Germinal center (tissue), 1 donor: Measurements from ENCODE around the gene TXNL4B.
A peak's percentile ranks its signal among the peaks of the same experiment; 100 is the strongest.

Experiments
- DNase-seq: peaks from one replicate; pipeline ENCODE4 v3.0.0; 2012; ENCODE audit warnings: mixed read lengths, low spot score

TXNL4B gene

GRCh38 chr16:72093448-72094265 lies at the start of gene TXNL4B, which contains the start of gene DHX38:
Gene TXNL4B, minus strand, starts transcription at chr16:72093620. Its CDS starts 2,871 bp downstream, at chr16:72090749.
Gene DHX38, plus strand, starts transcription at chr16:72093847. Its CDS starts 2,311 bp downstream, at chr16:72096158.
- peak; percentile 97 for DNase-seq

GRCh38 chr16:72142476-72142875 lies 49.1 kb upstream of the TXNL4B start:
- DNase-seq: no peak

DNA sequence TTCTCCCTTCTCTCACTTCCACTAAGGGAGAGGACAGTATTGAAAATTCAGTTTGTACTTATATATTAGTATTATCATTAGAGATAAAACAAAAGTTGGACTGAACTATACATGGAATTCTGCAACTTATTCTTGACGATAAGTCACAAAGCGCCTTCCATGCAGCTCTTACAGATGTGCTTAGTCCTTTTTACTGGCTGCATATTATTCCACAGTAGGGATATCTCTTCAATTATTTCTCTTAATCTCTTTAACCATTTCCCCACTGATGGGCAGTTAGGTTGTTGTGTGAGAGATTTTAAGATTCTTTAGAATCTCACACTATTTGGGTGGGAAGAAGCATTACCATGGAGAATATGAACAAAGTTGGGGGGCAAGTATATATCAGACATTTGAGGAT lies 46.5 kb upstream of the TXNL4B start:
- DNase-seq: no peak

GRCh38 chr16:72138064-72138572 lies 44.7 kb upstream of the TXNL4B start:
- no peak for DNase-seq

DNA sequence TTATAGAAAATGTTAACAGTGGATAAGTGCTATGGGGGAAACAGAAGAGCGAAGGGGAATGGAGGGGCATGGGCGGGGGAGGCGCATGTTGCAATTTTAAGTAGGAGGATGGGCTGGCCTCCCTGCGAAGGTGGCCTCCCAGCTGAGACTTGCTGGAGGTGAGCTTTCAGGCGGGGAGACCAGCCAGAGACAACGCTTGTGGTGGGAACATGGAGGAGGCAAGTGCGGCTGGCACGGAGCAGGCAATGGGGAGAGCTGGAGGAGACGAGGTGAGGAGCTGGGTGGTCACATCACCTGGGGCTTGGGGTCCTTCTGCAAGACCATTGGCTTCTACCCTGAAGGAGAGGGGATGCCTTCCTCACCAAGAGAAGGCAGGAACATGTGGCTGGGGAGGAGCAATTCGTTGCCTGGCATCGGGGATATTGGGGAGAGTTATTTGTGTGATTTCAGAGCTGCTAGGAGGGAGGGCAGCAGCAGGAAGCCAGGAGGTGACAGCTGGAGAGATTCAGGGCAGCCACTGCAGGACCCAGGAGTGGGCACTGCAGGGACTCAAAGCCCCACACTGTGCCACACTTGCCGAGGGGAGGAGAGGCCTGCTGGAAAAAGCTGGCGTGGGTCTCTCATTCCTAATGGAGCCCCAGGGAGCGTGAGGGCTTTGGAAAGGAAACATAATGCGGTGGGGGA lies 44.1 kb upstream of the TXNL4B start:
- no peak for DNase-seq

DNA sequence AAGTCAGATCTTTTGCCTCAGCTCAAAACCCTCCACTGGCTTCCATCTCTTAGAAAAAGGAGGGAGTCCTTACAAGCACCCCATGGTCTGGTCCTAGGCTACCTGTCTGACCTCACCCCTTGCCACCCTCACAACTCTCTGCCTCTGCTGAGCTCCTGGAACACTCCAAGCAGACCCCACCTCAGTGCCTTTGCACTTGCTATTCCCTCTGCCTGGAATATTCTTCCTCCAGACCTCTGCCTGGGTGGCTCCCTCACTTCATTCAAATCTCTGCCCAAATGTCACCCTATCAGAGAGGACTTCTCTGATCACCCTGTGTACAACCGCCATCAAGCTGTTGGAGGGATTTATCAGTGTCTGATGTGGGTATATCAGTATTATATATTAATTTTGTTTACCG lies 41.1 kb upstream of the TXNL4B start:
- no peak for DNase-seq

DNA sequence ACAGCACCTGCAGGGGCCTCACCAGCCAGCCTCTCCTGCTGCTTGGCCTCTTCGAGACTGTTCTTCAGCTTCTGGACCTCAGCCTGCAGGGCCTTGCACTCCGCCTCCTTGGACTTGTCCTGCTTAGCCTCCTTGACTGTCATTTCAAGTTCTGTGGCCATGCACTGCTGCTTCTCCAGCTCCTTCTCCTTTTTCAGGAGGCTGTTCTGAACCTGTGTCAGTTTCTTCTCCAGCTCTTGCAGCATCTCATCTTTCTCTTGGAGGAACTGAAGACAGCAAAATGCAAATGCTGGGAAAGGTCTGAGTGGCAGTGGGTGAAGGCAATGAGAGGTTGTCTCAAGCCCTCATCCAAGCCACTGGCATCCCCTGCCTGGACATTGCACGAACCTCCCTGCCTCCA lies 39.3 kb upstream of the TXNL4B start:
- no peak for DNase-seq

- no peak for DNase-seq
These were observed 37.6 kb upstream of the TXNL4B start for GRCh38 chr16:72131036-72131435.

- DNase-seq: no peak
These were observed 36.7 kb upstream of the TXNL4B start for GRCh38 chr16:72129976-72130656.

DNA sequence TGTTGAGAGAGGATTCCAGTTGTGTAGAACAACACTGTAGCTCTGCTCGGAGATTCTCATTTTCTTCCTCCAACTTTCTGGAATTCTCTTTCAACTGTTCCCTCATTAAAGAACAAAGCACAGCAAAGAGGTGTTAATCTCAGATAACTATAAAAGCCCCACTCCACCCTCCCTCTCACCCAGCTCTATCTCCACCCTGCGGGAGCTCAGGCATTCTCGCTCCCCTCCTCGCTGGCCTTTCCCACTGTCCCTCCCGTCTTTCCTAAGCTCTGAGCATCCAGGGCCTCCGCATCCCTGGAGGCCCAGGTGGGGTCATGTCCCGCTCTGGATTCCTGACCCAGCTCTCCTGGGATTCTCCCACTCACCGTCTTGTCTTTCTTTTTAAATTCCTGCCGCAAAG lies 35.3 kb upstream of the TXNL4B start:
- no peak for DNase-seq

GRCh38 chr16:72126429-72126765 lies 33.0 kb upstream of the TXNL4B start:
- DNase-seq: no peak

GRCh38 chr16:72125635-72126428 lies 32.4 kb upstream of the TXNL4B start:
- no peak for DNase-seq

DNA sequence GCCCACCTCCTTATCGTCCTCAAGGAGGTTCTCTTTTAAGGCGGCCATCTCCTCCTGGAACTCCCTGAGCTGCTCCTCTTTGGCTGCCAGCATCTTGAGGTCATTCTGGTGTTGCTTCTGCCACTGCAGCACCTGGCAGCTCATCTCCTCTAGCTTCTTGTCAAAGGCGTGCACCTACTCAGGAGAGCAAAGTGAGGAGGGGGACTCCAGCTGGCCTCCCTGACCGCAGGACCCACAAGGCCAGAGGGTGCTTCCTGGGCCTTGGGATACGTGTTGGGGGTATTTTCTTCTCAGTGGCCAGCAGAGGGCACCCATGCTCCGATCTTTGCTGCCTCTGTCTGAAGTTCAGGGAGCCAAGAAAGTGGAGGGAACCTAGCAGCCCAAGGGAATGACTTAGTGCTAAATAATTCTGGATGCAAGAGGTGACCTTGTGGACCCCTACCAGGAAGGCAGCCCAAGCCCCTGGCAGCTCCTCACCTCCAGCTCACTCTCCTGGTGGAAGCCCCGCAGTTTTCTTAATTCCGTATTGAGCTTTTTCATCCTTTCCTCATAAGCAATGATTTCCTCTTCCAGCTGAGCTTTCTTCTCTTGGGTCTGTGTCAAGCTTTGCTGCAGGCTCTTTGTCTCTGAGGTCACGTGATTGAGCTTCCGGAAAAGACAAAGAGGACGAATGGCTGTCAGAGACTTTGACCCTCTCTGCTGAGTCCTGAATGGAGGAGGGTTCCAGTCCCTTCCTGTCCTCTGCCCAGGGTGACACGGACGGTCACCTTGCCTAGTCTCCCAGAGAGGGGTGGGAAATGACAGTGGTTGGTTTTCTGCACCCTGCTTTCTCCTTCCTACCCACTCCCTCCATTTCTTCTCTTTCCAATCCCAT lies 31.6 kb upstream of the TXNL4B start:
- DNase-seq: peak; percentile 62

DNA sequence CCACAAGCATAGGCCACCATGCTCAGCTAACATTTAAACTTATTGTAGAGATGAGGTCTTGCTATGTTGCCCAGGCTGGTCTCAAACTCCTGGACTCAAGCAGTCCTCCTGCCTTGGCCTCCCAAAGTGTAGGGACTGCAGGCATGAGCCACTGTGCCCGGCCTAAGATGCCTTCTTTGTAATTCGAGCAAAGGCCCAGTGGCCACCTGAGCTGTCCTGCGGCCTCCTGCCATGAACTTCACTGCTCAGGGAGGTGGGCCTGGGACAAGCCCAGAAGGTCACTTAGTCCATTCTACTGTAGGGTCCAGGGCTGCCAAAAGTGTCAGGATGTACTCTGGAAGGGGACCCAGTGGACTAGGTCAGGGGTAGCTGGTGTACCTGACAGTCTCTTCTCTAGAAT lies 30.7 kb upstream of the TXNL4B start:
- no peak for DNase-seq

DNA sequence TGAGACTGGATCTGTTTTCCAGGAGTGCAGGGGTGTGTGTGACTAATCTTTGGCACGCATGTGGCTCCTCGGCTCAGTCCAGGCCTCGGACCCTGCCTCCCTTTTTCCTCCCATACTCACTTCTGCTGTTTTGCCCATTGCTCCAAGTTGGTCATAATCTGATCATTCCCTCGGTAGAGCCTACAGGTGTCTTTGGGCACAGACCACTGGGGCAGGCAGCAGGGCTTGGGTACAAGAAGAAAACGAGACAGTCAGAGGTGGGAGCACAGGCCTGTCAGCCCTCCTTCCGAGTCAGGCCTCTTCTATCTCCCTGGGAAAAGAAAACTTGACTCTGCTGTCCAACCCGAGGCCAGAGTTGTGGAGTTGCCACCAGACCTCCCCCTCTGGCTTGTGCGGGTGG lies 30.0 kb upstream of the TXNL4B start:
- no peak for DNase-seq

GRCh38 chr16:72122916-72123315 lies 29.5 kb upstream of the TXNL4B start:
- DNase-seq: no peak

- no peak for DNase-seq
These were observed 28.9 kb upstream of the TXNL4B start for GRCh38 chr16:72122308-72122707.

DNA sequence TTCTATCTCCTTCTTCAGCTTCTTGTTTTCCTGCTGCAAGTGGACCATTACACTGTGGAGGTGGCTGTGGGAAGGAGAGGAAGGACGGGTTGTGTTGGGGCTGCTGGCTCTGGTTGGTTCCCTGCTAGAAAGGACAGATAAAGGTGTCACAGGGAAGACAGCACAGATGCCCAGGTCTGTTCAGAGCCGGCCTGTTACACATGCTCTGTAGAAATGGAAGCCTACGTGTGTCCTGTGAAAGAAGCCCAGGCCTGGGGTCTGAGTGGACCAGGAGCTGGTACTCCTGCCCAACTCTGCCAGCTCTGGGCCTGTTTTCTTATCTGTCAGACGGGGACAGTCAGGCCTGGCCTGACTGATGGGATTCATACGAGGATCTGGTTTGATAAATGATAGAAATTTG lies 26.6 kb upstream of the TXNL4B start:
- DNase-seq: no peak

- DNase-seq: no peak
These were observed 20.2 kb upstream of the TXNL4B start for GRCh38 chr16:72113616-72113945.

DNA sequence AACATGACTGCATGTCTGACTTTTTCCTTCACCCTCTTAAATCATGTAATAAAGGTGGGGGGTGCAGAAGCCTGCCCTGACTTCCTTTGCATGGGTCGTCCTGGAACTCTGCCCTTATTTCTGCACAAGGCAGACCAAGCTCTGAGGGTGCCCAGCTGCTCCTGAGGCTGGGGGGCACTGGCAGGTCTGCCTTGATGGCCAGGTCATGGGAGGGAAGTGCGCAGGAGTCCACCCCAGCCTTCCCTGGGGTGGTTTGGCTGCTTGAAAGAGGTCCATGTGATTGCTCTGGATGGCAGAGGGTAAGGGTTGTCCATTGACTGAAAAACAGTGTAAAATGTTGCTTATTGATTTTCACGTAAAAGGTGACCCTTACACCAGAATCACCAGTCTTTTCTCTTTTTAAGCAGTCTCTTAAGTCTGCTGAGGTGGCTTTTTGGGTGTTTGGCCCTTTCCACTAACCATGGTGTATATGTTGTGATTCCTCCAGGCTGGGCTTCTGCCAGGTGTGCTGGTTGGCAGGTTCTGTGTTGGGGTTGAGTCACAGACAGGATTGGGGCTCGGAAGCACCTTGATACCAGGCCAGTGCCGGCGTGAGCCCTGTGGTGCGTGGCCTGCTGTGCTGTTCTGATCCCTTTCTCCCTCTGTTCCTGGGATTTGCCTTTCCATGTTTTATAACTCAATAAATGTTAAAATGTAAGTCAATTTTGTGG lies 19.6 kb upstream of the TXNL4B start:
- DNase-seq: no peak

- DNase-seq: no peak
These were observed 19.0 kb upstream of the TXNL4B start for GRCh38 chr16:72112452-72112792.
